DND-41 (cell line): ENCODE data around the gene KCNQ1OT1.

Experiments
- ATAC-seq: fragments of 200-7000 bp; cut with Tn5 transposase; 3 replicates; pipeline ENCODE4 v1.9.1; 2021; ENCODE audit warnings: low read depth; ENCODE audit not compliant: insufficient read depth
- DNase-seq: peaks from one replicate; pipeline ENCODE4 v3.0.0-alpha.2; 2020
- H2AFZ ChIP-seq: 2 replicates; pipeline ENCODE4 v1.6.0; 2012; ENCODE audit warnings: low read depth, low read length
- H3K27ac ChIP-seq: 2 replicates; pipeline ENCODE4 v1.5.1; 2012; ENCODE audit warnings: low read length, inconsistent platforms
- H3K27me3 ChIP-seq: fragments of 200-600 bp; sonication (generic); 2 replicates; pipeline ENCODE4 v1.6.0; 2012; ENCODE audit warnings: low read length, mild to moderate bottlenecking, inconsistent platforms; ENCODE audit not compliant: insufficient read depth, poor library complexity
- H3K36me3 ChIP-seq: 2 replicates; pipeline ENCODE4 v1.5.1; 2012; ENCODE audit warnings: low read length, inconsistent platforms; ENCODE audit not compliant: insufficient read depth
- H3K4me1 ChIP-seq: 2 replicates; pipeline ENCODE4 v1.5.1; 2012; ENCODE audit warnings: mild to moderate bottlenecking, low read length; ENCODE audit not compliant: insufficient read depth
- H3K4me2 ChIP-seq: 2 replicates; pipeline ENCODE4 v1.6.0; 2012; ENCODE audit warnings: mild to moderate bottlenecking, moderate library complexity, low read length, inconsistent platforms; ENCODE audit not compliant: insufficient read depth
- H3K4me3 ChIP-seq, 2 experiments: fragments of 200-600 bp in 1 of 2; shearing (Covaris generic) in 1 of 2; 2 replicates each; pipeline ENCODE4 v1.5.1; 2012 to 2016; ENCODE audit warnings: inconsistent platforms in 2 of 2, low read length in 2 of 2, mild to moderate bottlenecking in 2 of 2, low read depth in 1 of 2, moderate library complexity in 1 of 2
- H3K79me2 ChIP-seq: 2 replicates; pipeline ENCODE4 v1.6.0; 2012; ENCODE audit warnings: low read length, inconsistent platforms; ENCODE audit not compliant: insufficient read depth
- H3K9ac ChIP-seq: 2 replicates; pipeline ENCODE4 v1.6.0; 2012; ENCODE audit warnings: low read depth, mild to moderate bottlenecking, inconsistent platforms, low read length, moderate library complexity
- H3K9me3 ChIP-seq: 2 replicates; pipeline ENCODE4 v1.5.1; 2012; ENCODE audit warnings: low read length, moderate library complexity, mild to moderate bottlenecking, inconsistent platforms; ENCODE audit not compliant: insufficient read depth, severe bottlenecking
- H4K20me1 ChIP-seq: 2 replicates; pipeline ENCODE4 v1.6.0; 2012; ENCODE audit warnings: low read length; ENCODE audit not compliant: insufficient read depth
- EZH2 ChIP-seq: IDR thresholded peaks from 3 replicates; pipeline ENCODE4 v1.6.1; 2012; ENCODE audit warnings: borderline replicate concordance, low read depth, mild to moderate bottlenecking, moderate library complexity, low read length, inconsistent platforms; ENCODE audit not compliant: severe bottlenecking
- TF ChIP-seq, protein P1 (sequence below): IDR thresholded peaks from 2 replicates; pipeline ENCODE4 v1.5.1; 2012; ENCODE audit warnings: borderline replicate concordance, low read length, moderate library complexity, mild to moderate bottlenecking; ENCODE audit not compliant: poor library complexity, severe bottlenecking; ENCODE audit errors: extremely low read depth

KCNQ1OT1 gene

DNA sequence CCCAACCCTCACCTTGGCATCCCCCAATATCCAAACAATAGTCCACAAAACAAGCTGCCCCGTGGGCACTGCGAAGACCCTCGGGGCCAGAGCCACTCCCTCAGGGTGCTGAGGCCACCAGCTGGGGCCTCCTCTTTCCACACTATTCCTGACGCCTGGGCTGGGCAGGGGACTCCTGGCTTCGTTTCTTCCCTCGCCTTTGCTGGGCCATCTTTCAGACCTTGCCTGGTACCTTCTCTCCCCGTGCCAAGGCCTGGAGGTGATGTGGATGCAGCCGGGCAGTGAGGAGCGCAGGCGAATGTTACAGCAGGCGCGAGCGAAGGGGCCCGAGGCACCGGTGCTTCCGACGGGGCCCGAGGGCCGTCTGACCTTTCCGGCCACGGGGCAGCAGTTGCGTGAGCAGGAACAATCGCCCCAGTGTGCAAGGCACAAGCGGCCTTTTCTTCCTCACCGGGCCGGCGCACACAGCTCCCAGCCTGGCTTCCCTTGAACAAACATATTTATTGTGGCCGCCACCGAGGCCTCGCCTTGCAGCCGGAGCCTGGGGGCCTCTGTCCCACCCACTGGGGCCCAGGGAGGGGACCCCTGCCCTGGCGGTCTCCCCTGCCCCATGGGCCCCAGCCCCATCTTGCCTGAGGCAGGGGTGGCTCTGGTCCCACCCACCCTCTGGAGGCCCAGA, 32.6 kb upstream of the KCNQ1OT1 start:
- H3K9me3 ChIP-seq: no peaks in the 10 kb centered on the region
- H3K4me2 ChIP-seq: no peak overlapping the region
- H3K36me3 ChIP-seq: no peaks in the 10 kb centered on the region
- no peak overlapping the region for H3K27ac ChIP-seq
- ATAC-seq: no peak
- DNase-seq: no peak
- H3K79me2 ChIP-seq: no peaks in the 10 kb centered on the region
- H3K27me3 ChIP-seq: peaks cover 7% of the 10 kb centered on the region
- TF ChIP-seq, protein P1, sequence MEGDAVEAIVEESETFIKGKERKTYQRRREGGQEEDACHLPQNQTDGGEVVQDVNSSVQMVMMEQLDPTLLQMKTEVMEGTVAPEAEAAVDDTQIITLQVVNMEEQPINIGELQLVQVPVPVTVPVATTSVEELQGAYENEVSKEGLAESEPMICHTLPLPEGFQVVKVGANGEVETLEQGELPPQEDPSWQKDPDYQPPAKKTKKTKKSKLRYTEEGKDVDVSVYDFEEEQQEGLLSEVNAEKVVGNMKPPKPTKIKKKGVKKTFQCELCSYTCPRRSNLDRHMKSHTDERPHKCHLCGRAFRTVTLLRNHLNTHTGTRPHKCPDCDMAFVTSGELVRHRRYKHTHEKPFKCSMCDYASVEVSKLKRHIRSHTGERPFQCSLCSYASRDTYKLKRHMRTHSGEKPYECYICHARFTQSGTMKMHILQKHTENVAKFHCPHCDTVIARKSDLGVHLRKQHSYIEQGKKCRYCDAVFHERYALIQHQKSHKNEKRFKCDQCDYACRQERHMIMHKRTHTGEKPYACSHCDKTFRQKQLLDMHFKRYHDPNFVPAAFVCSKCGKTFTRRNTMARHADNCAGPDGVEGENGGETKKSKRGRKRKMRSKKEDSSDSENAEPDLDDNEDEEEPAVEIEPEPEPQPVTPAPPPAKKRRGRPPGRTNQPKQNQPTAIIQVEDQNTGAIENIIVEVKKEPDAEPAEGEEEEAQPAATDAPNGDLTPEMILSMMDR: no peak
- TF ChIP-seq EZH2: no peak
- no peak overlapping the region for H3K4me3 ChIP-seq
- no peaks in the 10 kb centered on the region for H3K4me1 ChIP-seq
- H4K20me1 ChIP-seq: no peaks in the 10 kb centered on the region; the same call in none of the 2 replicates
- no peak overlapping the region for H2AFZ ChIP-seq
- no peak overlapping the region for H3K9ac ChIP-seq

DNA sequence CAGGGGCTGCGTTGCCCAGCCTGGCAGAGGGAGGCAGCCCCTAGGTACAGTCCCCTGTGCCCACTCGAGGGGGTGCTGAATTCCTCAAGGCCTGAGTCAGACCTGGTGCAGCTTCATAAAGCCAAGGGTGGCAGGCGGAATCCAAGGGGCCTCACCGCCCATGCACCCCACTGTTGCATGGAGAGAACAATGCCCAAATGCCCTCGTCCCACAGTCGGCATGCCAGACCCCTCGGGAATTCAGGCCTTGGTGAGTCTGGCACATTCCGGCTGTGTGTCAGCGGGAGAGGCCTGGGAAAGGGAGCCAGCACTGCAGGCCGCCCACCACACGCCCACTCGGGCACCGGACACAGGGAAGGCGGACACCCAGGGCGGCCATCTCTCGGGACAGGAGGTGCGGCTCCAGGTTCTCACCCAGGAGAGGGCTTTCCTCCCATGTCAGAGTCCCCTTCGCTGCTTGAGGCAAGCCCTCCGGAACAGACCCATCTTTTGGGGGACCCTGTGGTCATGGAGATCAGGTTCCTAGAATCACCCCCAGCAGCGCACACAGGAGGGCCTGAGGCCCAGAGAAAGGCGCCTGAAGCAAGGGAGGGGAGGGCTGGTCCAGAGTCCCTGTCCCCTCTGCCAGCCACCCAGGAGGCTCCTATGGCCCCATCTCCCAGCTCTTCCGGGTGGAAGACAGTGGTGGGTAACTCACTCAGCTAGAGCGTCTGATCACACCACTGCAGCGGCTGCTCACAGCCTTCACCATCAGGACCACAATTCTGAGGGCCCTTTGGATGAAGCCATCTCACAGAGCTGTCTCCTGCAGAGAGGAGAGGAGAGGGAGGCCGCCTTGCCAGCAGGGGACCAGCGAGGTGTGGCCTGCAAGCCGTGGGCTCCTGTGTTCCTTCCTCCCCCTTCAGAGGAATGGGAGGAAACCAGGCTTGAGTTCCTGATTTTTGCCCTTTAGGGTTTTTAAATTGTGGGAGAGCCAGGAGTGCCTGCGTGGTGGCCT, 31.6 kb upstream of the KCNQ1OT1 start:
- no peak overlapping the region for H3K4me2 ChIP-seq
- no peak for TF ChIP-seq EZH2
- TF ChIP-seq, protein P1: no peak
- H3K36me3 ChIP-seq: no peaks in the 10 kb centered on the region
- H3K4me3 ChIP-seq: no peak overlapping the region
- no peak overlapping the region for H3K9ac ChIP-seq
- H3K27me3 ChIP-seq: peaks cover 7% of the 10 kb centered on the region
- DNase-seq (no peak), ATAC-seq (no peak)
- H4K20me1 ChIP-seq: no peaks in the 10 kb centered on the region; the same call in none of the 2 replicates
- no peaks in the 10 kb centered on the region for H3K4me1 ChIP-seq
- H2AFZ ChIP-seq: no peak overlapping the region
- H3K27ac ChIP-seq: no peak overlapping the region
- H3K79me2 ChIP-seq: no peaks in the 10 kb centered on the region
- no peaks in the 10 kb centered on the region for H3K9me3 ChIP-seq

DNA sequence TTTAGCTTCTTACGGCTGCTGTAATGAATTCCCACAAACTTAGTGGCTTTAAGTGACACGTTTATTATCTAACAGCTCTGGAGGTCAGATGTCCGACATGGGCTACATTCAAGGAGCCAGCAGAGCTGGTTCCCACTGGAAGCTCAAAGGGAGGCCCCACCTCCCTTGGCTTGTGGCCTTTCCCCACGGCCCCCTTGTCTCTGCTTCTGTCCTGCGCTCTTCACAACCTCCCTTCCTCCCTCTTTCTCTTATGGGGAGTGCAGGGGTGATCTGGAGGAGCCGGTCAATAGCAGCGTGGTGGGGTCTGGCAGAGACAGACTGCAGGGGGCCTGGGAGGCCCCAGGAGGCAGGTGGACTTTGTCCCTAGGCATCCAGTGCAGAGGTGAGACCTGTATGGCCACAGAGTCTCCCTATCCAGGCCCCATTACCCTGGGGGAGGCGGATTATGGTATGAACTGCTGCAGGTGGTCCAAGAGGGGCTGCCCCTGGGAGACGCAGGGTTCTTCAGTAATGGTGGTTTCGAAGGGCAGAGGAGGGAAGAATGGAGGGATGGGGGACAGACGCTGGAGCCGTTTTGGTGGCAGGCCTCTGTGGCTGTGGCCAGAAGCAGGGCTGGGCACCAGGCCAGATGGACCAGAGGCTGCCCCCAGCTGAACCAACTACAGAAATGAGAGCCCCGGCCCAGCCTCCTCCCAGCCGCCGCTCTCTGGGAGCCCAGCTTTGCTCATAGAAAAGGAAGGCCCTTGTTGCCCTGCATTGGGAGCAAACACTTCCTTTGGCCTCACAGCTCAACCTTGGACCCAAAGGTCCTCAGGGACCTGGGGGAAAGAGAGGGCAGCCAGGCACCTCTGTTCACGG, 30.7 kb upstream of the KCNQ1OT1 start:
- Histone ChIP-seq H3K79me2 (no peaks in the 10 kb centered on the region), H4K20me1 (no peaks in the 10 kb centered on the region; the same call in none of the 2 replicates), H3K4me3 (no peak overlapping the region), H3K27me3 (peaks cover 7% of the 10 kb centered on the region), H3K9ac (no peak overlapping the region), H3K4me2 (no peak overlapping the region), H3K27ac (no peak overlapping the region), H3K36me3 (no peaks in the 10 kb centered on the region), H3K4me1 (no peaks in the 10 kb centered on the region), H2AFZ (no peak overlapping the region), H3K9me3 (no peaks in the 10 kb centered on the region)
- ATAC-seq (no peak), DNase-seq (no peak)
- TF ChIP-seq, protein P1: no peak
- no peak for TF ChIP-seq EZH2
